Subcutaneous preadipocyte (primary cell): ENCODE results near the gene STARD13. TPM values are rescaled to one million over a fixed set of nuclear protein-coding genes. Genes with fewer than 3 reads are reported as not detected.

ENCODE experiments used
- total RNA-seq: library from RNA; depleted of rRNA; stranded (reverse); fragments of >200 nt; gene quantifications from 2 replicates; pipeline ENCODE4 v1.2.3, GENCODE V29; 2012

The STARD13 gene
- total RNA-seq, result 18.0 and 37.1 TPM in 2 replicates

GRCh38 chr13:33285420-33286124 is at the start of gene STARD13:
Gene STARD13, minus strand, starts transcription at chr13:33285755. Its CDS starts 117 bp downstream, at chr13:33285638.

